Measurements from ENCODE around the gene RTF2.
"Not testable (repeated sequence)": the region's sequence is repeated elsewhere in the genome, so short reads cannot be mapped to it uniquely, and the experiment has no call there.

The RTF2 gene

DNA sequence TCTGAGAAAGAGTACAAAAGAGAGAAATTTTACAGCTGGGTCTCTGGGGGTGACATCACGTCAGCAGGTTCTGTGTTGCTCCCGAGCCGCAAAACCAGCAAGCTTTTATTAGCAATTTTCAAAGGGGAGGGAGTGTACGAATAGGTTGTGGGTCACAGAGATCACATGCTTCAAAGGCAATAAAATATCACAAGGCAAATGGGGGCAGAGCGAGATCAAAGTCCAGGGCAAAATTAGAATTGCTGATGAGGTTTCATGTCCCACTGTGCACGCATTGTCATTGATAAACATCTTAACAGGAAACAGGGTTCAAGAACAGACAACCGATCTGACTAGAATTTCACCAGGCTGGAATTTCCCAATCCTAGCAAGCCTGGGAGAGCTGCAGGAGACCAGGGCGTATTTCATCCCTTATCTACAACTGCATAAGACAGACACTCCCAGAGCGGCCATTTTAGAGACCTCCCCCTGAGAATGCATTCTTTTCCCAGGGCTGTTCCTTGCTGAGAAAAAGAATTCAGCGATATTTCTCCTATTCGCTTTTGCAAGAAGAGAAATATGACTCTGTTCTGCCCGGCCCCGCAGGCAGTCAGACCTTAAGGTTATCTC is 52.4 kb downstream of the RTF2 start:
- H3K36me3 ChIP-seq (ENCODE audit: insufficient read depth, low read length); H3K4me1 ChIP-seq (ENCODE audit: insufficient read depth, low read length); H3K9ac ChIP-seq (ENCODE audit: low read depth, low read length): not testable (repeated sequence)
- H3K9me3 ChIP-seq (ENCODE audit: control insufficient read depth, insufficient read depth, low read length): peaks cover 11% of the 10 kb centered on the region

DNA sequence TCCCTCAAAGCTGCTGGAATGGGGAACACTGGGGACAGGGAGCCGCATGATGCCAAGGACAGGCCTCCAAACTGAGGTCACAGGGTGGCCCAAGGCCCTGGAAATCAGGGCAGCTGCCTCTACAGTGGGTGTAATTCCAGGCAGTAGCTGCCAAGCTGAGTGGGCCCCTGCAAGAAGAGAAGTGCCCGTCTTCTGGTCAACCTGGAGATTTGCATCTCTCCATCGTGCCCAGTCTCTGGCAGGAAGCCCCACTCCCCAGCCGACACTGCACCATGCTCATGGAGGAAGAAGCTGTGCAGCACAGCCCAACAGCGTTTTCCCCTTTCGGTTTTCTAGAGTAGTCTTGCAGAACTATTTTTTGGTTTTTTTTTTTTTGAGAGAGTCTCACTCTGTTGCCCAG is 53.9 kb downstream of the RTF2 start:
- Histone ChIP-seq H3K4me1 (ENCODE audit: insufficient read depth, low read length) (no peaks in the 10 kb centered on the region), H3K9ac (ENCODE audit: low read depth, low read length) (no peak overlapping the region), H3K36me3 (ENCODE audit: insufficient read depth, low read length) (no peaks in the 10 kb centered on the region; the same call in none of the 2 replicates), H3K9me3 (ENCODE audit: control insufficient read depth, insufficient read depth, low read length) (peaks cover 11% of the 10 kb centered on the region)

DNA sequence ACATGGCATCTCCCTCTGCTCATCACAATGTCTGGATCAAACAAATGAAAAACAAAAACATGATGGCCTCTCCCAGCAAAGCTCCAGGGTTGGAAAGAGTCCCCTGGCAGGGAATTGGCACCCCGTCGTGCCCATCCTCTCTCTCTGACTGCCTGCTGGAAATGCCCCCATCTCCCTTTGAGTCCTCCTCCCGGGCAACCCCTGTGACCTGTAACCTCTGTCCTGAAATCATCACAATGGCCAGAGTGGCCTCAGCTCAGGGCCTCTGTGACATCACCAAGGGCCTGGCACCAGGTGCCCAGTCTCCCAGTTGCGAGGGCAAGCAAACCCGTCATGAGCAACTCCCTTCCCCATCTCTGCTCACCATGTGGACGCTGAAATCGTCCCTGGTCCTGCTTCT is 56.0 kb downstream of the RTF2 start, which contains the start of gene FAM209A:
Gene FAM209A, plus strand, starts transcription at position 301 of the 400 bp plus-strand sequence. Its CDS starts 65 bp downstream, at position 366.
- not testable (repeated sequence) for H3K4me1 ChIP-seq (ENCODE audit: insufficient read depth, low read length); H3K9ac ChIP-seq (ENCODE audit: low read depth, low read length); H3K36me3 ChIP-seq (ENCODE audit: insufficient read depth, low read length)
- H3K9me3 ChIP-seq (ENCODE audit: control insufficient read depth, insufficient read depth, low read length): peaks cover 11% of the 10 kb centered on the region

DNA sequence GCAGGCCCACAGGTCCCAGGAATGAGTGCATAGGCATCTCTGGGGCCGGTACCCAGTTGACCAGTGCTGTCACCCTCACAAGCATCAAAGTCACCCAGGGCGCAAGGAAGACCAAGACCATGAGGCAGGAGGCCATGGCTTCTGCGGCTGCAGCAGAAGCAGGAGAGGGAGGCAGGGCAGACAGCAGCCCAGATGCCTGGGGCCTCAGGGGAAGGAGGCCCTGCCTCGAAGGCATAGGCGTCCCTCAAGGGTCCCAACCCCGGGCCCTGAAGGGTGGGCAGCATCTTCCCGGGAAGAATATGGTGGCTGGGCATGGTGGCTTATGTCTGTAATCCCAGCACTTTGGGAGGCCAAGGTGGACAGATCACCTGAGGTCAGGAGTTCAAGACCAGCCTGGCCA is 59.1 kb downstream of the RTF2 start:
- Histone ChIP-seq H3K4me1 (ENCODE audit: insufficient read depth, low read length) (no peaks in the 10 kb centered on the region), H3K36me3 (ENCODE audit: insufficient read depth, low read length) (no peaks in the 10 kb centered on the region), H3K9me3 (ENCODE audit: control insufficient read depth, insufficient read depth, low read length) (no peaks in the 10 kb centered on the region), H3K9ac (ENCODE audit: low read depth, low read length) (no peak overlapping the region)

DNA sequence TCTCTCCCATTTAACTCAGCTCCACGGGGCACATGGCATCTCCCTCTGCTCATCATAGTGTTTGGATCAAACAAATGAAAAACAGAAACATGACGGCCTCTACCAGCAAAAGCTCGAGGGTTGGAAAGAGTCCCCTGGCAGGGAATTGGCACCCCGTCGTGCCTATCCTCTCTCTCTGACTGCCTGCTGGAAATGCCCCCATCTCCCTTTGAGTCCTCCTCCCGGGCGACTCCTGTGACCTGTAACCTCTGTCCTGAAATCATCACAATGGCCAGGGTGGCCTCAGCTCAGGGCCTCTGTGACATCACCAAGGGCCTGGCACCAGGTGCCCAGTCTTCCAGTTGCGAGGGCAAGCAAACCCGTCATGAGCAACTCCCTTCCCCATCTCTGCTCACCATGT is 64.5 kb downstream of the RTF2 start, which contains the start of gene FAM209B:
Gene FAM209B, plus strand, starts transcription at position 301 of the 400 bp plus-strand sequence. Its CDS starts 96 bp downstream, at position 397.
- not testable (repeated sequence) for H3K4me1 ChIP-seq (ENCODE audit: insufficient read depth, low read length); H3K9ac ChIP-seq (ENCODE audit: low read depth, low read length); H3K36me3 ChIP-seq (ENCODE audit: insufficient read depth, low read length); H3K9me3 ChIP-seq (ENCODE audit: control insufficient read depth, insufficient read depth, low read length)

DNA sequence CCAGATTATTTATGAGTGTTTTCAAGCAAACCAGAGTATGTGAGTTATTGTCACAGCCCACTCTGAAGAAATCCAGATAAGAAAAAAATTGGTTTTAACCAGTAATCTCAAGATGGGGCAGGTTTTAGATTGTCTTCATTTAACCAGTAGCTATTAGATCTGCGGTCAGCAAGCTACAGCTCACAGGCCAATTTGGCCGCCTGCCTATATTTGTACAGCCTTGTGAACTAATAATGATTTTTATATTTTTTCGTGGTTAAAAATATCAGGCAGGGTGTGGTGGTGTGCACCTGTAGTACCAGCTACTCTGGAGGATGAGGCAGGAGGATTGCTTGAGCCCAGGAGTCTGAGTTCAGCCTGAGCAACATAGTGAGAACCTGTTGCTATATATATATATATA is 69.6 kb downstream of the RTF2 start:
- Histone ChIP-seq H3K36me3 (ENCODE audit: insufficient read depth, low read length) (no peaks in the 10 kb centered on the region), H3K9ac (ENCODE audit: low read depth, low read length) (no peak overlapping the region), H3K9me3 (ENCODE audit: control insufficient read depth, insufficient read depth, low read length) (no peaks in the 10 kb centered on the region), H3K4me1 (ENCODE audit: insufficient read depth, low read length) (no peaks in the 10 kb centered on the region)

DNA sequence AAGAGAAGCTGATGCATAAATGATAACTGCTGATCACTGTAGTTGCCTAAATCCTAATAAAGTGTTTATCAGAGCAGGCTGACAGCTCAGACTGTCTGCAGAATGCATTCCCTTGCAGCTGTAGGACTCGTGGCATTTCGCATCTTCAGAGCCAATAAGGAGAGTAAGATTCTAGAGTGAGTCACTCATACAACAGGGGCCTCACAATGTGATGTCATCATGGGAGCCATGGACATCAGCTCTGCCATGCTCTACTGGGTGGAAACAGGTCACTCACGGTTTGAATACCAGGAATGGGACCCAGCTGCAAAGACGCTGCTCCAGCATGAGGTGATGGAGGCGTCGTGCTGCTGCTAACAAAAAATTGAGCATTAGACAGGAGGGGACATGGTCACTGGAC is 72.0 kb downstream of the RTF2 start:
- Histone ChIP-seq H3K36me3 (ENCODE audit: insufficient read depth, low read length) (no peaks in the 10 kb centered on the region), H3K4me1 (ENCODE audit: insufficient read depth, low read length) (no peaks in the 10 kb centered on the region), H3K9me3 (ENCODE audit: control insufficient read depth, insufficient read depth, low read length) (no peaks in the 10 kb centered on the region), H3K9ac (ENCODE audit: low read depth, low read length) (no peak overlapping the region)

DNA sequence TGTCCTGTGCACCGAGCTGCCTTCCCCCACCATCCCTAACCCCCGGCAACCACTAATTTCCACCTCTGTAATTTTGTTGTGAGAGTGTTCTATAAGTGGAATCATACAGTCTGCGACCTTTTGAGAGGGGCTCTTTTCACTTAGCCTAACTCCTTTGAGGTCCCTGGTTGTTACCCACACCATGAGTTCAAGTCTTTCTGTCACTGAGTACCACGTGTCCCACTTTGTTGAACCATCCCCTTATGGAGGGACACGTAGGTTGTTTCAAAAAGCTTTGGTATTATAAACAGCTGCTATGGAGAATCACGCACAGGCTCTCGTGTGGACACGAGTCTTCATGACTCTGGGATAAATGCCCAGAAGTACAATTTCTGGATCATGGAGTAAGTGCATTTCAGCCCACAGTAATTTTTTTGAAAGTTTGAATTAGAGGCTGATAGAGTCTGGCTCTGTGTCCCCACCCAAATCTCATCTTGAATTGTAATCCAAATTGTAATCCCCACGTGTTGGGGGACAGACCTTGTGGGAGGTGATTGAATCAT is 74.1 kb downstream of the RTF2 start:
- H3K9ac ChIP-seq (ENCODE audit: low read depth, low read length): no peak overlapping the region
- no peaks in the 10 kb centered on the region for H3K36me3 ChIP-seq (ENCODE audit: insufficient read depth, low read length)
- no peaks in the 10 kb centered on the region for H3K4me1 ChIP-seq (ENCODE audit: insufficient read depth, low read length)
- no peaks in the 10 kb centered on the region for H3K9me3 ChIP-seq (ENCODE audit: control insufficient read depth, insufficient read depth, low read length)

DNA sequence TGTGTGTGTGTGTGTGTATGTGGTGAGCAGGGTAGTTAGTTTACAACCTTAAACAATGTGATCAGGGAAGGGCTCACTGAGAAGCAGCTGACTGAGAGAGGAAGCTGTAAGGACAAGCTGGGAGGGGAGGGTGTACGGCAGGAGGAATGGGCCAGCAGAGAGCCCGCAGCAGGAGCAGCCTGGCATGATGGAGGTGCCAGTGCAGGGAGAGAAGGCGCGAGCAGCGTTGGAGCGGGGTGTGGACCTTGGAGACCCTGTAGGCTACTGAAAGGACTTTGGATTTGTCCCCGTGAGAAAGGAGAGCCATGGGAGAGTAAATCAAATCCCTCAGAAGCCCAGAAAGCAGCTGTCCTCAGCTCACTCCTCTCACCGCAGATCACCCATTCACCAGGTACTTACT is 83.1 kb downstream of the RTF2 start:
- Histone ChIP-seq H3K9me3 (ENCODE audit: control insufficient read depth, insufficient read depth, low read length) (no peaks in the 10 kb centered on the region), H3K36me3 (ENCODE audit: insufficient read depth, low read length) (no peaks in the 10 kb centered on the region), H3K4me1 (ENCODE audit: insufficient read depth, low read length) (peaks cover 6% of the 10 kb centered on the region), H3K9ac (ENCODE audit: low read depth, low read length) (no peak overlapping the region)

DNA sequence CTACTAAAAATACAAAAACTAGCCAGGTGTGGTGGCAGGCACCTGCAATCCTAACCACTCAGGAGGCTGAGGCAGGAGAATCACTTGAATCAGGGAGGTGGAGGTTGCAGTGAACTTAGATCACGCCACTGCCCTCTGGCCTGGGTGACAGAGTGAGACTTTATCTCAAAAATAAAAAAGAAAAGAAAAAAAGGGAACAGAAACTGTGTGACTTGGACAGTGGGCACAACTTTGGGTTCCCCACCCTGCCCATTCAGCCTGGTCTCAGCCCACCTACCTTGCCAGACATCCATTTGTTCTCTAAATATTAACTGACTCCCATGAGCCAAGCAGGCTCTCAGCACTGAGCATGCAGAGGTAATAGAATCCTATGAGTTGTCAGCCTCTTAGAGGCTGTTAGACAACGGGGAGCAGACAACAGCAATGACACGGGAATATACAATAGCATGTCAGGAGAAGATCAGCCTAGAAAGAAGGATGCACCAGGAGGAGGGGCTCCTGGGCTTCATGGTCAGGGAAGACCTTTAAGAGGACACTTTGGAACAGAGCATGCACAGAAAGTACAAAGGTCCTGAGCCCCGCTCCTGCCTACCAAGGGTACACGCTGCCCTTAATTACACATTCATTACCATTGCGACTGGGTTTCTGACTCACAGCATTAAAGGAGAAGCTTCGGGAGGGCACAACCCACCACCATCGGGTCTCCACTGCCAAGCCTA is 84.6 kb downstream of the RTF2 start:
- peaks cover 6% of the 10 kb centered on the region for H3K4me1 ChIP-seq (ENCODE audit: insufficient read depth, low read length)
- no peaks in the 10 kb centered on the region for H3K36me3 ChIP-seq (ENCODE audit: insufficient read depth, low read length)
- H3K9ac ChIP-seq (ENCODE audit: low read depth, low read length): no peak overlapping the region
- H3K9me3 ChIP-seq (ENCODE audit: control insufficient read depth, insufficient read depth, low read length): no peaks in the 10 kb centered on the region

DNA sequence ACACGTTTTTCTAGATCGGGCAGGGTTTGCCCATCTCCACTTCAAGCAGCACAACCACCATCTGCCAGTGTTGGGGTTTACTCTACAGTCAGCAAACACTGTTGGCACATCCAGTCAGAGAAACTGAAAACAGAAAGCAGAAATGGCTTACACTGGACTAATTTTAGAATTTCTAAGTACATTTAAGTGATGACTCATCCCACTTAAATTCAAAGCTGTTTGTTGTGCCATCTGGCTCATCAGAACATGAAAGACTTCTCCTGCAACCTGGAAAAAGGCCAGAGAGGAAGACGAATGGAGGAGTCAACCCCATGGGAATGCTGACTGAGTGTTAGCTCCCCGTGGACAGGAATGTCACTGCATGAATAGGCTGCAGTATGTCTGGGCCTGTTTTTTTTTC is 86.4 kb downstream of the RTF2 start:
- Histone ChIP-seq H3K9me3 (ENCODE audit: control insufficient read depth, insufficient read depth, low read length) (no peaks in the 10 kb centered on the region), H3K9ac (ENCODE audit: low read depth, low read length) (no peak overlapping the region; the same call in 1 of the 2 replicates), H3K36me3 (ENCODE audit: insufficient read depth, low read length) (no peaks in the 10 kb centered on the region)

DNA sequence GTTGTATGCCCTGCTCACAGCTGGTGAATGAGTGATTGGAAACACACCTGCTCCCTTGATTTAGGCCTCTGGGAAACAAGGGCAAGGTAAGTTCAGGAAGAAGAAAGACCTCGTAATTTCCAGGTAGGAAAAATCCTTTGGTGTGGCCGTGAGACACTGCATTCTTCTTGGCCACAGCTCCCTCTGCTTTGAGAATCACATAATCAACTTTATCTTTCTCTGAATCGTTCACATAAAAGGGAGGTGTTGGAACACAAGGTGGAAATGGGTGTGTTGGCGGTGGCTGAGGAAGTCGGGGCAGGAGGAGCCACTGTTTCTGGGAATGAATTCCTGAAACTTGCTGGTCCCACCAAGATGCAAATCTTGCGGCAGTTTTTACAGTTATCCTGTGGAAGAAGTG is 90.5 kb downstream of the RTF2 start:
- H3K36me3 ChIP-seq (ENCODE audit: insufficient read depth, low read length): no peaks in the 10 kb centered on the region
- no peaks in the 10 kb centered on the region for H3K9me3 ChIP-seq (ENCODE audit: control insufficient read depth, insufficient read depth, low read length)
- H3K9ac ChIP-seq (ENCODE audit: low read depth, low read length): no peak overlapping the region
- peaks cover 6% of the 10 kb centered on the region for H3K4me1 ChIP-seq (ENCODE audit: insufficient read depth, low read length)

More for the DNA sequence above, 86.4 kb downstream of the RTF2 start:
- H3K4me1 ChIP-seq (ENCODE audit: insufficient read depth, low read length): peaks cover 6% of the 10 kb centered on the region

DNA sequence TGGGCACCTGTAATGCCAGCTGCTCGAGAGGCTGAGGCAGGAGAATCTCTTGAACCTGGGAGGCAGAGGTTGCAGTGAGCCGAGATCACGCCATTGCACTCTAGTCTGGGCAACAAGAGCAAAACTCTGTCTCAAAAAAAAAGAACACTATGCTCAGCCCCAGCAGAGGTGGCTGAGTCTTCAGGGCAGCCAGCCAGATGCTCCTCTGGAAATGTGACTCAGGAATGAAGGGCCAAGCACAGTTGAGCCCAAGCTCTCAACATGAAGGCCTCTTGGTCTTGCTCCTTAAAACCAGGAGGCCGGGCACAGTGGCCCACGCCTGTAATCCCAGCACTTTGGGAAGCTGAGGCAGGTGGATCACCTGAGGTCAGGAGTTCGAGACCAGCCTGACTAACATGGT is 96.1 kb downstream of the RTF2 start:
- not testable (repeated sequence) for H3K9me3 ChIP-seq (ENCODE audit: control insufficient read depth, insufficient read depth, low read length); H3K4me1 ChIP-seq (ENCODE audit: insufficient read depth, low read length); H3K36me3 ChIP-seq (ENCODE audit: insufficient read depth, low read length); H3K9ac ChIP-seq (ENCODE audit: low read depth, low read length)

DNA sequence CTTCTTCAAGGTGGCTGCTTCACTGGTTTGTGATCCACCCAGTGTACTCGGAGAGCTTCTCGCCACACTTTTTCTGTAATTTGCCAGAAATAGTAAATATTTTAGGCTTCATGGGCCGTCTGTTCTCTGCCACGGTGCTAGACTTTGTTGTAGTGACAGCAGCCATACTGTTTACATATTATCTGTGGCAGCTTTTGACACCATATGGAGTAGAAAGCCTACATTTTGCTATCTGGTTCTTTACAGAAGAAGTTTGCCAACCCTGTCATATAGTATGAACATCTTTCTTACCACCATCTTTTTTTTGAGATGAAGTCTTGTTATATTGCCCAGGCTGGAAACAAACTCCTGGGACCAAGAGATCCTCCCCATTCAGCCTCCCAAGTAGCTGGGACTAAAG is 97.1 kb downstream of the RTF2 start:
- Histone ChIP-seq H3K9ac (ENCODE audit: low read depth, low read length) (no peak overlapping the region), H3K36me3 (ENCODE audit: insufficient read depth, low read length) (no peaks in the 10 kb centered on the region), H3K4me1 (ENCODE audit: insufficient read depth, low read length) (peaks cover 5% of the 10 kb centered on the region; the same call in 1 of the 2 replicates), H3K9me3 (ENCODE audit: control insufficient read depth, insufficient read depth, low read length) (no peaks in the 10 kb centered on the region)

DNA sequence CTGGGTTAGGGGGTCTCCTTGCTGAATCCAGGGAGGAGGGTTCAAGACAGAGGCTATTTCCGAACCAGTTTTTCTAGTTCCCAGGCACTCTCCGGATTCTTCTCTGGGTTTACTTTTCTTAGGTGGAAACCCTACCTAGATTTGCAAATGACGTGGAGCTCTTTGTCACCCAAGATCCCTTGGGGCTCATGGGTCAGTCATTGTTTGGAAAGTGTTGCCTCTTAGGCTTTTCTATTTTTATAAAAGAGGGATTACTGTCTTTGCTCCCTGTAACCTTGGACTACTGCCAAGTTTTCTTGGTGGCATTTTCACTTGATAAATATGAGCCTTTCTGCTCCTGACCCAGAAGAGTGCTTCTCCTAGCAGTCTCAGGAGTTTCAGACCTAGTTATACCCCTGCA is 98.2 kb downstream of the RTF2 start:
- no peaks in the 10 kb centered on the region for H3K36me3 ChIP-seq (ENCODE audit: insufficient read depth, low read length)
- H3K4me1 ChIP-seq (ENCODE audit: insufficient read depth, low read length): peaks cover 5% of the 10 kb centered on the region; the same call in 1 of the 2 replicates
- H3K9ac ChIP-seq (ENCODE audit: low read depth, low read length): no peak overlapping the region
- H3K9me3 ChIP-seq (ENCODE audit: control insufficient read depth, insufficient read depth, low read length): no peaks in the 10 kb centered on the region
